Measurements from ENCODE around the gene FAM219B. TPM values are rescaled to one million over a fixed set of nuclear protein-coding genes. Genes with fewer than 3 reads are reported as not detected.

FAM219B gene
- total and polyA plus RNA-seq, 2 donors from 2014 or later, result 41.7 to 76.5 TPM

GRCh38 chr15:74885461-74885860, 21.2 kb downstream of the FAM219B start:
- FAIRE-seq, result no peak
- TF ChIP-seq, protein P1, sequence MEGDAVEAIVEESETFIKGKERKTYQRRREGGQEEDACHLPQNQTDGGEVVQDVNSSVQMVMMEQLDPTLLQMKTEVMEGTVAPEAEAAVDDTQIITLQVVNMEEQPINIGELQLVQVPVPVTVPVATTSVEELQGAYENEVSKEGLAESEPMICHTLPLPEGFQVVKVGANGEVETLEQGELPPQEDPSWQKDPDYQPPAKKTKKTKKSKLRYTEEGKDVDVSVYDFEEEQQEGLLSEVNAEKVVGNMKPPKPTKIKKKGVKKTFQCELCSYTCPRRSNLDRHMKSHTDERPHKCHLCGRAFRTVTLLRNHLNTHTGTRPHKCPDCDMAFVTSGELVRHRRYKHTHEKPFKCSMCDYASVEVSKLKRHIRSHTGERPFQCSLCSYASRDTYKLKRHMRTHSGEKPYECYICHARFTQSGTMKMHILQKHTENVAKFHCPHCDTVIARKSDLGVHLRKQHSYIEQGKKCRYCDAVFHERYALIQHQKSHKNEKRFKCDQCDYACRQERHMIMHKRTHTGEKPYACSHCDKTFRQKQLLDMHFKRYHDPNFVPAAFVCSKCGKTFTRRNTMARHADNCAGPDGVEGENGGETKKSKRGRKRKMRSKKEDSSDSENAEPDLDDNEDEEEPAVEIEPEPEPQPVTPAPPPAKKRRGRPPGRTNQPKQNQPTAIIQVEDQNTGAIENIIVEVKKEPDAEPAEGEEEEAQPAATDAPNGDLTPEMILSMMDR (IDR thresholded peaks at IDR 0.05; ENCODE audit: borderline replicate concordance, extremely low read depth, insufficient read depth), result no peak
- Histone ChIP-seq H3K27me3 (ENCODE audit: control insufficient read depth, insufficient read depth, low read length) (no peaks in the 10 kb centered on the region), H3K9ac (ENCODE audit: low read length in 3 of 3) (no peak overlapping the region), H3K4me1 (ENCODE audit: control insufficient read depth in 2 of 3, insufficient read depth in 2 of 3, low read depth in 1 of 3, low read length in 3 of 3) (peaks cover 4 to 8% (median 5%) of the 10 kb centered on the region in 3 donors), H3K36me3 (ENCODE audit: control insufficient read depth in 2 of 3, insufficient read depth in 3 of 3, low read length in 3 of 3) (no peaks in the 10 kb centered on the region), H3K4me3 (ENCODE audit: low read length in 3 of 3) (no peak overlapping the region), H3K27ac (ENCODE audit: low read depth in 2 of 2, low read length in 2 of 2) (no peak overlapping the region), H3K9me3 (ENCODE audit: control insufficient read depth in 2 of 3, insufficient read depth in 1 of 3, low read length in 3 of 3) (peaks cover 0 to 3% (median 0%) of the 10 kb centered on the region in 3 donors)
- intact Hi-C loops (cut with DNase I), result no loop called here
- DNase-seq, result no peak

DNA sequence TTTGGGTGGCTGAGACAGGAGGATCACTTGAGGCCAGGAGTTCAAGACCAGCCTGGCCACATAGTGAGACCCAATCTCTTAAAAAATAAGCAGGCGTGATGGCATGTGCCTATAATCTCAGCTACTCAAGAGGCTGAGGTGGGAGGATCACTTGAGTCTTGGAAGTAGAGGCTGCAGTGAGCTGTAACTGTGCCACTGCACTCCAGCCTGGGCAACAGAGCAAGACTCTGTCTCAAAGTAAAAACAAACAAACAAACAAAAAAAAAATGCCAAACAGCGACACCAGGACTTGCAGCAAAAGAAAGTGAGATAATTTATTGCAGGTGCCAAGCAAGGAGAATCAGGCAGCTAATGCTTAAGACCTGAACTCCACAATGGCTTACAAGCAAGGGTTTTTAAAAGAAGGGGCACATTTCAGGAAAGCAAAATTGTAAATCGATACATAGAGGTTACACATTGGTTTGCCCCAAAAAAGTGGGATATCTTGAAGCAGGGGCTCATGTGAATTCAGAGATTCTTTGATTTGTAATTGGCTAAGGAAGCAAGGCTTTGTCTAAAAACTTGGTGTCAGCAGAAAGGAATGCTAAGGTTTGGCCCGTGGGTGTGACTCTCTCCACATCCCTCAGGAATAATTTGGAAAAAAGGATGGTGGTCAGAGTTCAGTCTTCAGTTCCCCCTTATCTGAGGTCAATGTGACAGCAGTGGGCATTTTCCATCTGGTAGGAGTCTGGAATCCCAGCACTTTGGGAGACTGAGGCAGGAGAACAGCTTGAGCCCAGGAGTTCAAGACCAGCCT, 22.0 kb downstream of the FAM219B start:
- Histone ChIP-seq H3K4me1 (ENCODE audit: control insufficient read depth in 2 of 3, insufficient read depth in 2 of 3, low read depth in 1 of 3, low read length in 3 of 3) (peaks cover 2 to 5% (median 5%) of the 10 kb centered on the region in 3 donors), H3K9ac (ENCODE audit: low read length in 3 of 3) (no peak overlapping the region), H3K9me3 (ENCODE audit: control insufficient read depth in 2 of 3, insufficient read depth in 1 of 3, low read length in 3 of 3) (peaks cover 0 to 3% (median 0%) of the 10 kb centered on the region in 3 donors), H3K36me3 (ENCODE audit: control insufficient read depth in 2 of 3, insufficient read depth in 3 of 3, low read length in 3 of 3) (no peaks in the 10 kb centered on the region), H3K4me3 (ENCODE audit: low read length in 3 of 3) (no peak overlapping the region), H3K27ac (ENCODE audit: low read depth in 2 of 2, low read length in 2 of 2) (no peak overlapping the region), H3K27me3 (ENCODE audit: control insufficient read depth, insufficient read depth, low read length) (no peaks in the 10 kb centered on the region)
- TF ChIP-seq, protein P1 (IDR thresholded peaks at IDR 0.05; ENCODE audit: borderline replicate concordance, extremely low read depth, insufficient read depth), result no peak
- FAIRE-seq, result no peak
- no peak for DNase-seq
- intact Hi-C loops (cut with DNase I), result no loop called here

DNA sequence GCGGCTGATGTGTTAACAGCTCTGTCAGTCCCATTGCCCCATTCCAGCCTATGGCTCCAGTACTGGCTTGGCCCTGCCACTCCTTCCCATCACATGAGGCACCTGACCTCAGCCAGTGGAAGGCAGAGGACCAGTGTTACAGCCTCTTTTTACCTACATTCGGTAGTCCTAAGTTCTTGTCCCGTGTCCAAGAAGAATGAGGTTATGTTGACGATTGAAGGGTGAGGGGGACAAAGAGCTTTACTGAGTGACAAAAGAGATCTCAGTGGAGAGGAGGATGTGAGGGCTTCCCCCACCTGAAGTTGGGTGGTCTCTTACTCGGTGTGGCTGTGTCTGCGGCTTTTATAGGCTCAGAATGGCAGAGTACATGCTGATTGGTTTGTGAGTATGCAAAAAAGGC, 24.1 kb downstream of the FAM219B start:
- TF ChIP-seq, protein P1 (IDR thresholded peaks at IDR 0.05; ENCODE audit: borderline replicate concordance, extremely low read depth, insufficient read depth), result no peak
- Histone ChIP-seq H3K9ac (ENCODE audit: low read length in 3 of 3) (no peak overlapping the region), H3K27me3 (ENCODE audit: control insufficient read depth, insufficient read depth, low read length) (no peaks in the 10 kb centered on the region), H3K4me3 (ENCODE audit: low read length in 3 of 3) (no peak overlapping the region), H3K36me3 (ENCODE audit: control insufficient read depth in 2 of 3, insufficient read depth in 3 of 3, low read length in 3 of 3) (no peaks in the 10 kb centered on the region), H3K4me1 (ENCODE audit: control insufficient read depth in 2 of 3, insufficient read depth in 2 of 3, low read depth in 1 of 3, low read length in 3 of 3) (no peaks in the 10 kb centered on the region), H3K9me3 (ENCODE audit: control insufficient read depth in 2 of 3, insufficient read depth in 1 of 3, low read length in 3 of 3) (peaks cover 0 to 3% (median 0%) of the 10 kb centered on the region in 3 donors), H3K27ac (ENCODE audit: low read depth in 2 of 2, low read length in 2 of 2) (no peak overlapping the region)
- DNase-seq (no peak), FAIRE-seq (no peak)
- intact Hi-C loops (cut with DNase I), result no loop called here

All from kidney (tissue), 14 donors.